GM13976 (cell line): ENCODE data around the gene HYAL1.

Experiments used
- DNase-seq: peaks from one replicate; pipeline ENCODE4 v3.0.0; 2012; ENCODE audit warnings: low spot score
- CTCF ChIP-seq: IDR thresholded peaks from 2 replicates; pipeline ENCODE4 v1.5.1; 2012; ENCODE audit warnings: borderline replicate concordance, mild to moderate bottlenecking; ENCODE audit not compliant: insufficient read depth; ENCODE audit errors: extremely low read depth, missing control alignments, control extremely low read depth
- in situ Hi-C: fragments of 300-500 bp; cut with MboI; formaldehyde crosslinking; loops from one replicate; pipeline ENCODE4 v1.12.0; 2022; ENCODE audit warnings: low sequenced_read_pairs, mixed read lengths, inconsistent platforms; ENCODE audit not compliant: unreplicated experiment

HYAL1 gene

GRCh38 chr3:50297896-50298725 lies 5.3 kb downstream of the HYAL1 start:
- no peak for TF ChIP-seq CTCF
- in situ Hi-C loops, result no loop called here
- no peak for DNase-seq

GRCh38 chr3:50297384-50297775 lies 6.0 kb downstream of the HYAL1 start:
- no peak for TF ChIP-seq CTCF
- no peak for DNase-seq
- in situ Hi-C loops, result no loop called here

- no peak for DNase-seq
- no peak for TF ChIP-seq CTCF
- in situ Hi-C loops, result no loop called here
Measured at GRCh38 chr3:50296721-50297383, 6.5 kb downstream of the HYAL1 start.

GRCh38 chr3:50295553-50296431 lies 7.6 kb downstream of the HYAL1 start:
- no peak for DNase-seq
- no peak for TF ChIP-seq CTCF
- in situ Hi-C loops, result no loop called here

- in situ Hi-C loops, result no loop called here
- no peak for TF ChIP-seq CTCF
- DNase-seq, result no peak
Measured at GRCh38 chr3:50294492-50295403, 8.6 kb downstream of the HYAL1 start.
